ENCODE results near the gene FTSJ1. TPM values are rescaled to one million over a fixed set of nuclear protein-coding genes. Genes with fewer than 3 reads are reported as not detected.

Gene FTSJ1
- total RNA-seq, 1 experiment from 2014 or later, result 49.4 TPM

DNA sequence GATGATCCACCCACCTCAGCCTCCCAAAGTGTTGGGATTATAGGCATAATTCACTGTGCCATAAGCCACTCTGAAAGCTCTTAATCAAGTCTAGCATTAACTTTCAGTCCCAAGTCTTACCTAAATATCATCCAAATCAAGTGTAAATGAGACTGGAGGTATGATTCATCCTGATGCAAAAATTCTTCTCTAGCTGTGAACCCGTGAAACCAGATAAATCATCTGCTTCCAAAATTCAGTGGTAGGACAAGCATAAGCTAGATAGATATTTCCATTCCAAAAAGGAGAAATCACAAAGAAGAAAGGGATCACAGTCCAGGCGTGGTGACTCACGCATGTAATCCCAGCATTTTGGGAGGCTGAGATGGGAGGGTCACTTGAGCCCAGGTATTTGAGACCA, 54.7 kb downstream of the FTSJ1 start:
- Mint-ChIP-seq H3K27me3 (ENCODE audit: low read depth) (no peaks in the 10 kb centered on the region), H3K4me3 (no peak overlapping the region), H3K4me1 (no peaks in the 10 kb centered on the region), H3K9me3 (peaks cover 77% of the 10 kb centered on the region in 2 experiments), H3K27ac (no peak overlapping the region), H3K36me3 (ENCODE audit: insufficient read depth in 1 of 3, low read depth in 3 of 3) (peaks cover 17 to 58% (median 39%) of the 10 kb centered on the region in 3 experiments)
- H4K20me1 ChIP-seq (ENCODE audit: control insufficient read depth, insufficient read depth, insufficient read length), result no peaks in the 10 kb centered on the region
- H3K27ac ChIP-seq (ENCODE audit: insufficient read length, low read depth, low read length), result no peak overlapping the region
- H3K79me2 ChIP-seq (ENCODE audit: insufficient read depth, low read length), result no peaks in the 10 kb centered on the region
- H3K79me1 ChIP-seq (ENCODE audit: insufficient read depth, low read depth, low read length, poor library complexity, severe bottlenecking), result no peaks in the 10 kb centered on the region
- H2BK20ac ChIP-seq (ENCODE audit: low read depth, low read length, poor library complexity, severe bottlenecking), result no peak overlapping the region
- H3K18ac ChIP-seq (ENCODE audit: insufficient read length, low read depth, low read length), result no peak overlapping the region
- H2AK5ac ChIP-seq (ENCODE audit: insufficient read length, low read length), result no peak overlapping the region
- H3K9ac ChIP-seq (ENCODE audit: extremely low read depth, insufficient read length, low read length), result no peak overlapping the region
- H3T11ph ChIP-seq (ENCODE audit: low read length), result no peak overlapping the region
- no peak overlapping the region for H3K23ac ChIP-seq (ENCODE audit: insufficient read length, low read depth, low read length)
- H3K4me2 ChIP-seq (ENCODE audit: insufficient read depth, insufficient read length, low read length), result no peak overlapping the region
- H3K14ac ChIP-seq (ENCODE audit: insufficient read depth, low read length), result no peak overlapping the region
- no peaks in the 10 kb centered on the region for H3K4me1 ChIP-seq (ENCODE audit: insufficient read depth, low read length)
- no peaks in the 10 kb centered on the region for H3K23me2 ChIP-seq (ENCODE audit: insufficient read length, low read depth, low read length, poor library complexity, severe bottlenecking)
- H4K91ac ChIP-seq (ENCODE audit: insufficient read length, low read depth, low read length), result no peak overlapping the region
- WGBS (ENCODE audit: extremely low coverage, insufficient read length, low lambda C conversion rate), result no CpG with 5 or more reads among the region's 3 CpGs
- no peak overlapping the region for H2AFZ ChIP-seq (ENCODE audit: low read length)
- H2BK5ac ChIP-seq (ENCODE audit: insufficient read length, low read length), result no peak overlapping the region
- H4K5ac ChIP-seq (ENCODE audit: insufficient read length, low read depth, low read length), result no peak overlapping the region
- no peak overlapping the region for H4K8ac ChIP-seq (replicated peaks; ENCODE audit: insufficient read length, low read depth, low read length)
- DNase-seq, result no peak
- peaks cover 47% of the 10 kb centered on the region for H3K9me3 ChIP-seq (ENCODE audit: control insufficient read depth, low read depth, low read length)
- no peak overlapping the region for H2BK120ac ChIP-seq (ENCODE audit: low read depth, low read length, poor library complexity, severe bottlenecking)
- H3K56ac ChIP-seq (ENCODE audit: insufficient read length, low read depth, low read length), result no peak overlapping the region
- TF ChIP-seq, protein P1, sequence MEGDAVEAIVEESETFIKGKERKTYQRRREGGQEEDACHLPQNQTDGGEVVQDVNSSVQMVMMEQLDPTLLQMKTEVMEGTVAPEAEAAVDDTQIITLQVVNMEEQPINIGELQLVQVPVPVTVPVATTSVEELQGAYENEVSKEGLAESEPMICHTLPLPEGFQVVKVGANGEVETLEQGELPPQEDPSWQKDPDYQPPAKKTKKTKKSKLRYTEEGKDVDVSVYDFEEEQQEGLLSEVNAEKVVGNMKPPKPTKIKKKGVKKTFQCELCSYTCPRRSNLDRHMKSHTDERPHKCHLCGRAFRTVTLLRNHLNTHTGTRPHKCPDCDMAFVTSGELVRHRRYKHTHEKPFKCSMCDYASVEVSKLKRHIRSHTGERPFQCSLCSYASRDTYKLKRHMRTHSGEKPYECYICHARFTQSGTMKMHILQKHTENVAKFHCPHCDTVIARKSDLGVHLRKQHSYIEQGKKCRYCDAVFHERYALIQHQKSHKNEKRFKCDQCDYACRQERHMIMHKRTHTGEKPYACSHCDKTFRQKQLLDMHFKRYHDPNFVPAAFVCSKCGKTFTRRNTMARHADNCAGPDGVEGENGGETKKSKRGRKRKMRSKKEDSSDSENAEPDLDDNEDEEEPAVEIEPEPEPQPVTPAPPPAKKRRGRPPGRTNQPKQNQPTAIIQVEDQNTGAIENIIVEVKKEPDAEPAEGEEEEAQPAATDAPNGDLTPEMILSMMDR (conservative IDR thresholded peaks at IDR 0.05), result no peak
- H3K4ac ChIP-seq (ENCODE audit: low read depth, low read length), result no peak overlapping the region
- H2BK12ac ChIP-seq (ENCODE audit: insufficient read length, low read depth, low read length), result no peak overlapping the region
- H3K27me3 ChIP-seq (ENCODE audit: insufficient read depth, low read length), result no peaks in the 10 kb centered on the region
- no peak overlapping the region for H2BK15ac ChIP-seq (ENCODE audit: low read depth, low read length)

All from H9 (cell line).